Liver (tissue), 9 donors: ENCODE data around the gene FASN. TPM values are rescaled to one million over a fixed set of nuclear protein-coding genes. Genes with fewer than 3 reads are reported as not detected.
A peak's percentile ranks its signal among the peaks of the same experiment; 100 is the strongest.

ENCODE experiments used
- DNase-seq: peaks from one replicate; pipeline ENCODE4 v3.0.0-alpha.2; 2017; ENCODE audit warnings: low spot score
- H3K27ac ChIP-seq, 2 donors: one replicate each; pipeline ENCODE4 v1.7.0; 2013; ENCODE audit warnings: inconsistent platforms in 2 of 2, low read length in 2 of 2, control low read depth in 1 of 2, low read depth in 1 of 2, mild to moderate bottlenecking in 1 of 2
- H3K27me3 ChIP-seq, 4 donors: one replicate each; pipeline versions ENCODE4 v1.6.1 to v1.7.0; 2013; ENCODE audit warnings: low read length in 3 of 4, inconsistent platforms in 1 of 4, mild to moderate bottlenecking in 1 of 4, moderate library complexity in 1 of 4; ENCODE audit not compliant: control insufficient read depth in 4 of 4, insufficient read depth in 4 of 4
- H3K36me3 ChIP-seq, 4 donors: one replicate each; pipeline versions ENCODE4 v1.6.1 to v1.7.0; 2013; ENCODE audit warnings: low read length in 3 of 4, mild to moderate bottlenecking in 3 of 4, low read depth in 1 of 4, moderate library complexity in 1 of 4; ENCODE audit not compliant: control insufficient read depth in 4 of 4, insufficient read depth in 3 of 4
- H3K4me1 ChIP-seq, 4 donors: one replicate each; pipeline versions ENCODE4 v1.6.1 to v1.7.0; 2013; ENCODE audit warnings: low read length in 3 of 4, mild to moderate bottlenecking in 3 of 4, moderate library complexity in 1 of 4; ENCODE audit not compliant: control insufficient read depth in 4 of 4, insufficient read depth in 4 of 4
- H3K4me3 ChIP-seq, 3 donors: one replicate each; pipeline versions ENCODE4 v1.6.1 to v1.7.0; 2013; ENCODE audit warnings: low read length in 3 of 3, control low read depth in 1 of 3, low read depth in 1 of 3, mild to moderate bottlenecking in 1 of 3
- H3K9ac ChIP-seq, 2 donors: one replicate each; pipeline ENCODE4 v1.7.0; 2013; ENCODE audit warnings: low read length in 2 of 2, mild to moderate bottlenecking in 2 of 2, moderate library complexity in 2 of 2, control low read depth in 1 of 2, low read depth in 1 of 2
- H3K9me3 ChIP-seq, 4 donors: one replicate each; pipeline versions ENCODE4 v1.6.1 to v1.7.0; 2013; ENCODE audit warnings: low read length in 3 of 4; ENCODE audit not compliant: control insufficient read depth in 4 of 4
- ATF3 ChIP-seq: IDR thresholded peaks from 2 replicates; pipeline ENCODE4 v1.6.1; 2016; ENCODE audit warnings: antibody characterized with exemption
- CTCF ChIP-seq: fragments of 150-350 bp; IDR thresholded peaks from 2 replicates; pipeline ENCODE4 v1.5.1; 2017; ENCODE audit warnings: improper control_type of control experiment, low read depth, low read length; ENCODE audit not compliant: missing input control
- FOXA1 ChIP-seq: IDR thresholded peaks from 2 replicates; pipeline ENCODE4 v1.6.1; 2016; ENCODE audit warnings: antibody characterized with exemption
- FOXA2 ChIP-seq: IDR thresholded peaks from 2 replicates; pipeline ENCODE4 v1.6.1; 2016; ENCODE audit warnings: antibody characterized with exemption
- HNF4A ChIP-seq, 2 donors: conservative IDR thresholded peaks; 2 replicates each; pipeline ENCODE4 v1.6.1; 2016; ENCODE audit warnings: antibody characterized with exemption in 2 of 2, mild to moderate bottlenecking in 2 of 2
- HNF4G ChIP-seq: IDR thresholded peaks from 2 replicates; pipeline ENCODE4 v1.6.1; 2016; ENCODE audit warnings: antibody characterized with exemption
- JUND ChIP-seq, 2 donors: IDR thresholded peaks; 2 replicates each; pipeline ENCODE4 v1.6.1; 2016; ENCODE audit warnings: antibody characterized with exemption in 2 of 2
- MAX ChIP-seq: IDR thresholded peaks from 2 replicates; pipeline ENCODE4 v1.6.1; 2016; ENCODE audit warnings: antibody characterized with exemption
- RAD21 ChIP-seq, 2 donors: IDR thresholded peaks; 2 replicates each; pipeline ENCODE4 v1.6.1; 2016; ENCODE audit warnings: antibody characterized with exemption in 2 of 2, mild to moderate bottlenecking in 2 of 2
- REST ChIP-seq: IDR thresholded peaks from 2 replicates; pipeline ENCODE4 v1.6.1; 2016; ENCODE audit warnings: antibody characterized with exemption, mild to moderate bottlenecking
- RXRA ChIP-seq, 2 donors: IDR thresholded peaks; 2 replicates each; pipeline ENCODE4 v1.6.1; 2017 to 2018; ENCODE audit warnings: antibody characterized with exemption in 2 of 2, mild to moderate bottlenecking in 1 of 2
- SP1 ChIP-seq: IDR thresholded peaks from 2 replicates; pipeline ENCODE4 v1.6.1; 2018; ENCODE audit warnings: antibody characterized with exemption, mild to moderate bottlenecking
- TAF1 ChIP-seq: conservative IDR thresholded peaks from 2 replicates; pipeline ENCODE4 v1.6.1; 2016; ENCODE audit warnings: antibody characterized with exemption, mild to moderate bottlenecking
- YY1 ChIP-seq: IDR thresholded peaks from 2 replicates; pipeline ENCODE4 v1.6.1; 2016; ENCODE audit warnings: antibody characterized with exemption, mild to moderate bottlenecking
- WGBS: extraction: QIAGEN DNeasy Blood & Tissue Kit; methylation state at CpG from one replicate; pipeline ENCODE4 v1.1.7; 2013; 5-methylcytosine and 5-hydroxymethylcytosine counted together
- polyA plus RNA-seq, 2 donors: library from polyadenylated mRNA; stranded (reverse) in 1 of 2; unstranded in 1 of 2; fragments of 200-250 nt in 1 of 2; fragments of >200 nt in 1 of 2; fragmentation: Nextera tagmentation in 1 of 2; extraction: Ambion mirVana in 1 of 2; gene quantifications; one replicate each; pipeline versions ENCODE4 v1.2.1 to v1.2.3, GENCODE V29; 2013 to 2015
- total RNA-seq, 2 donors: library from RNA; depleted of rRNA; stranded (reverse); fragments of >200 nt; gene quantifications; one replicate each; pipeline ENCODE4 v1.2.3, GENCODE V29; 2014
- donor health status: healthy.
- donor health status: healthy.
- donor health status: healthy.
- donor health status: healthy.
- donor health status: healthy.

FASN gene
- total and polyA plus RNA-seq, 4 donors = 53.1 to 229 (median 130) TPM

GRCh38 chr17:82048571-82048971, 49.5 kb downstream of the FASN start:
- Histone ChIP-seq H3K9ac (no peak overlapping the region), H3K4me3 (no peak overlapping the region), H3K27ac (peak overlapping the region in 1 of 2 donors; percentile 5), H3K9me3 (no peaks in the 10 kb centered on the region), H3K4me1 (peaks cover 23 to 67% (median 57%) of the 10 kb centered on the region in 4 donors), H3K27me3 (no peaks in the 10 kb centered on the region), H3K36me3 (peaks cover 0 to 8% (median 2%) of the 10 kb centered on the region in 4 donors)
- DNase-seq = no peak
- TF ChIP-seq HNF4A (conservative IDR thresholded peaks at IDR 0.05) (no peak), MAX (no peak), REST (no peak), TAF1 (no peak), RAD21 (IDR thresholded peaks at IDR 0.05) (no peak), FOXA1 (no peak), FOXA2 (no peak), RXRA (IDR thresholded peaks at IDR 0.05) (no peak), YY1 (no peak), SP1 (no peak), ATF3 (no peak)
- 61% methylated on average over 20 of the region's 20 CpGs for WGBS

GRCh38 chr17:82047914-82048570, 50.0 kb downstream of the FASN start:
- no peak for TF ChIP-seq TAF1
- TF ChIP-seq REST = no peak
- peak in 1 of 2 donors; percentile 61 for TF ChIP-seq RXRA (IDR thresholded peaks at IDR 0.05)
- no peak for TF ChIP-seq HNF4G
- peak; percentile 28 for TF ChIP-seq SP1
- no peak for TF ChIP-seq FOXA1
- TF ChIP-seq MAX = no peak
- peak; percentile 84 for TF ChIP-seq YY1
- TF ChIP-seq FOXA2 = no peak
- TF ChIP-seq JUND (IDR thresholded peaks at IDR 0.05) = no peak
- TF ChIP-seq RAD21 (IDR thresholded peaks at IDR 0.05) = no peak
- no peak for TF ChIP-seq CTCF
- TF ChIP-seq HNF4A (conservative IDR thresholded peaks at IDR 0.05) = peak; percentile 32 to 67
- H3K9ac ChIP-seq = no peak overlapping the region
- H3K9me3 ChIP-seq = no peaks in the 10 kb centered on the region
- H3K4me1 ChIP-seq = peaks cover 22 to 64% (median 52%) of the 10 kb centered on the region in 4 donors
- DNase-seq = no peak
- H3K36me3 ChIP-seq = peaks cover 0 to 8% (median 2%) of the 10 kb centered on the region in 4 donors
- WGBS = 58% methylated on average over 25 of the region's 25 CpGs
- no peak overlapping the region for H3K4me3 ChIP-seq
- no peaks in the 10 kb centered on the region for H3K27me3 ChIP-seq
- H3K27ac ChIP-seq = peak overlapping the region in 1 of 2 donors; percentile 37
